H1 (cell line): ENCODE data around the gene AKR1C8.

ENCODE experiments used
- CREB1 ChIP-seq: IDR thresholded peaks from 2 replicates; pipeline ENCODE4 v1.6.1; 2012; ENCODE audit warnings: inconsistent platforms
- CTCF ChIP-seq, 3 experiments: IDR thresholded peaks; 1 replicate in 2 of 3; 2 replicates in 1 of 3; pipeline versions ENCODE4 v1.5.1 to v1.6.1; 2011; ENCODE audit warnings: low read length in 3 of 3, mild to moderate bottlenecking in 3 of 3, inconsistent platforms in 2 of 3, low read depth in 1 of 3, moderate library complexity in 1 of 3; ENCODE audit not compliant: insufficient read depth in 1 of 3; ENCODE audit errors: control extremely low read depth in 1 of 3
- POLR2AphosphoS5 ChIP-seq: IDR thresholded peaks from 2 replicates; pipeline ENCODE4 v1.6.1; 2011; ENCODE audit warnings: low read depth, low read length

- TF ChIP-seq POLR2AphosphoS5, result no peak
- no peak for TF ChIP-seq CTCF (IDR thresholded peaks at IDR 0.05; ENCODE audit: control extremely low read depth in 1 of 3, insufficient read depth in 1 of 3, low read depth in 1 of 3, low read length in 3 of 3)
- TF ChIP-seq CREB1, result no peak
Observed at GRCh38 chr10:5198386-5198785, 13.4 kb upstream of the AKR1C8 start.
